ENCODE results near the gene PTPRQ.

DNA sequence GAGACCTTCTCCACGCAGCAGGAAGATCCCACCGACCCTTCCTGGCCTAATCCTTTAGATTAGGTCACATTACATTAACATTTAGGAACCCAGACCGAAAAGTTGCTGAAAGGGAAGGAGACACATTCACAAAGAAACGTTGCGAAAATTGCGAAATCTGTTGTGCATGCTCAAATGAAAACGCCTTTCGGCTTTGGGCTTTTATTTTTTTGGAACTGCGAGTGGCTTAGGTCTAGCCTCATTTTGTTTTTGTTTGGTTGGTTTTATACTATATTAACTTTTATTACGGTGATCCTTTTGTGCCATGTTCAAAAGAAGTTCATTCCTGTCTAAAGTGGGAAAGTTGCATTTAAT lies 264.9 kb downstream of the PTPRQ start:
- TF ChIP-seq EZH2 (IDR thresholded peaks at IDR 0.05; ENCODE audit: borderline replicate concordance, low read depth, low read length, severe bottlenecking), result no peak
- no peak for TF ChIP-seq CTCF (IDR thresholded peaks at IDR 0.05; ENCODE audit: borderline replicate concordance, extremely low read depth, low read length, poor library complexity, severe bottlenecking)

Data from DND-41 (cell line).